BE2C (cell line): Measurements from ENCODE around the gene FLT4.

ENCODE experiments used
- DNase-seq: peaks from one replicate; pipeline ENCODE4 v3.0.0-alpha.2; 2020
- H3K27me3 ChIP-seq: fragments of 250-450 bp; sonication (Bioruptor Pico); 2 replicates; pipeline ENCODE4 v1.5.1; 2020; ENCODE audit warnings: mild to moderate bottlenecking
- H3K36me3 ChIP-seq: fragments of 250-450 bp; sonication (Bioruptor Pico); 2 replicates; pipeline ENCODE4 v1.5.1; 2020; ENCODE audit warnings: mild to moderate bottlenecking
- H3K4me1 ChIP-seq: fragments of 250-450 bp; sonication (Bioruptor Pico); 2 replicates; pipeline ENCODE4 v1.5.1; 2020
- H3K4me3 ChIP-seq: 2 replicates; pipeline ENCODE4 v1.5.1; 2011; ENCODE audit warnings: low read depth, low read length
- H3K9me3 ChIP-seq: fragments of 250-450 bp; sonication (Bioruptor Pico); 2 replicates; pipeline ENCODE4 v1.5.1; 2020
- TF ChIP-seq, protein P1 (sequence below): IDR thresholded peaks from 2 replicates; pipeline ENCODE4 v1.5.1; 2012; ENCODE audit warnings: mild to moderate bottlenecking, low read depth, low read length

The FLT4 gene

DNA sequence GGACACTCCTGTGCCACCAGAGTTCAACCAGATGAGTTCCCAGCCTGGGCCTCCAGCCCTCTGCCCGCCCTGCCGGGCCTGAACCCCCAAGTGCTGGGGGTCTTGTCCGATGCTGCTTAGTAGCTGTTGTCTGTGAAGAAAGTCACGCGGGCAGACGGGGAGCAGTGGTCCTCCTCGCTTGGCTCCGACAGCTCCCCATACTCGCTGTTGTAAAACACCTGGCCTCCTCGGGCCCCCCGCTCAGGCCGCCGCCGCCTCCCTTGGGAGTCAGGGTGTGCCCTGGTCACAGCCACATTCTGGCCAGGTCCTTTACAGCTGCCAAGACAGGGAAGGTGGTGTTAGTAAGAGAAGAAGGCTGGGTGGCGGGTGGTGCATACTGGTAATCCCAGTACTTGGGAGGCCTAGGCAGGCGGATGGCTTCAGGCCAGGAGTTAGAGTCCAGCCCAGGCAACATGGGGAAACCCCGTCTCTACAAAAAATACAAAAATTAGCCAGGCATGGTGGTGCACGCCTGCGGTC, 46.3 kb downstream of the FLT4 start:
- TF ChIP-seq, protein P1, sequence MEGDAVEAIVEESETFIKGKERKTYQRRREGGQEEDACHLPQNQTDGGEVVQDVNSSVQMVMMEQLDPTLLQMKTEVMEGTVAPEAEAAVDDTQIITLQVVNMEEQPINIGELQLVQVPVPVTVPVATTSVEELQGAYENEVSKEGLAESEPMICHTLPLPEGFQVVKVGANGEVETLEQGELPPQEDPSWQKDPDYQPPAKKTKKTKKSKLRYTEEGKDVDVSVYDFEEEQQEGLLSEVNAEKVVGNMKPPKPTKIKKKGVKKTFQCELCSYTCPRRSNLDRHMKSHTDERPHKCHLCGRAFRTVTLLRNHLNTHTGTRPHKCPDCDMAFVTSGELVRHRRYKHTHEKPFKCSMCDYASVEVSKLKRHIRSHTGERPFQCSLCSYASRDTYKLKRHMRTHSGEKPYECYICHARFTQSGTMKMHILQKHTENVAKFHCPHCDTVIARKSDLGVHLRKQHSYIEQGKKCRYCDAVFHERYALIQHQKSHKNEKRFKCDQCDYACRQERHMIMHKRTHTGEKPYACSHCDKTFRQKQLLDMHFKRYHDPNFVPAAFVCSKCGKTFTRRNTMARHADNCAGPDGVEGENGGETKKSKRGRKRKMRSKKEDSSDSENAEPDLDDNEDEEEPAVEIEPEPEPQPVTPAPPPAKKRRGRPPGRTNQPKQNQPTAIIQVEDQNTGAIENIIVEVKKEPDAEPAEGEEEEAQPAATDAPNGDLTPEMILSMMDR, result no peak
- no peaks in the 10 kb centered on the region for H3K9me3 ChIP-seq
- no peaks in the 10 kb centered on the region for H3K27me3 ChIP-seq
- H3K4me3 ChIP-seq, result no peak overlapping the region
- DNase-seq, result peak; percentile 3
- no peaks in the 10 kb centered on the region for H3K36me3 ChIP-seq
- no peaks in the 10 kb centered on the region for H3K4me1 ChIP-seq

DNA sequence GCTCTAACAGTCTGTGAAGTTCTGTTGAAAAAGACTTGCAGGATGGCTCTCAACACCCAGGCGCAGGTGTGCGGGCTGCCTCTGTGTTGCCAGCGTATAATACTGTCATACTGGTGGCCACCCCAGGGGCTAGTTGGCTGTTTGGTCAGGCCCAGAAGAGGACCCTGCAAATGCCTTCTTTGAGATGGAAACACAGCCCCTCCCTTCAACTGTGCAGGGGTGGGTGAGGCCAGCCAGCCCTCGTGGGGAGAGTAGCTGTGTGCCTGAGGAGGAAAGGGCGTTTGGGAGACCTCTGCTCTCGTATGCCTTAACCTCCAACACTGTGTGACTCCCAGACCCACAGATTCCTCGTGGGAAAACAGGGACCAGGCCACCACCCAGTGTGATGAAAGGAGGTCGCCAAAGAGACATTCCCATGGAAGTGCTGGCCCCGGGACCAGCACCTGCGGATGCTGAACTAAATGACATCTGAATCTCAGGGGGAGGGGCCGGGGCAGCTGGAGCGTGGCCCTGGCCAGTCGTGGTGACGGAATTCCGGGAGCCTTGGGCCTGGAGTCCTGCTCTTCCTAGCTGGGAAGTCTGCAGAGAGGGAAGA, 46.8 kb downstream of the FLT4 start:
- Histone ChIP-seq H3K4me3 (no peak overlapping the region), H3K36me3 (no peaks in the 10 kb centered on the region), H3K27me3 (no peaks in the 10 kb centered on the region), H3K9me3 (no peaks in the 10 kb centered on the region), H3K4me1 (no peaks in the 10 kb centered on the region)
- TF ChIP-seq, protein P1, result no peak
- DNase-seq, result peak; percentile 2

DNA sequence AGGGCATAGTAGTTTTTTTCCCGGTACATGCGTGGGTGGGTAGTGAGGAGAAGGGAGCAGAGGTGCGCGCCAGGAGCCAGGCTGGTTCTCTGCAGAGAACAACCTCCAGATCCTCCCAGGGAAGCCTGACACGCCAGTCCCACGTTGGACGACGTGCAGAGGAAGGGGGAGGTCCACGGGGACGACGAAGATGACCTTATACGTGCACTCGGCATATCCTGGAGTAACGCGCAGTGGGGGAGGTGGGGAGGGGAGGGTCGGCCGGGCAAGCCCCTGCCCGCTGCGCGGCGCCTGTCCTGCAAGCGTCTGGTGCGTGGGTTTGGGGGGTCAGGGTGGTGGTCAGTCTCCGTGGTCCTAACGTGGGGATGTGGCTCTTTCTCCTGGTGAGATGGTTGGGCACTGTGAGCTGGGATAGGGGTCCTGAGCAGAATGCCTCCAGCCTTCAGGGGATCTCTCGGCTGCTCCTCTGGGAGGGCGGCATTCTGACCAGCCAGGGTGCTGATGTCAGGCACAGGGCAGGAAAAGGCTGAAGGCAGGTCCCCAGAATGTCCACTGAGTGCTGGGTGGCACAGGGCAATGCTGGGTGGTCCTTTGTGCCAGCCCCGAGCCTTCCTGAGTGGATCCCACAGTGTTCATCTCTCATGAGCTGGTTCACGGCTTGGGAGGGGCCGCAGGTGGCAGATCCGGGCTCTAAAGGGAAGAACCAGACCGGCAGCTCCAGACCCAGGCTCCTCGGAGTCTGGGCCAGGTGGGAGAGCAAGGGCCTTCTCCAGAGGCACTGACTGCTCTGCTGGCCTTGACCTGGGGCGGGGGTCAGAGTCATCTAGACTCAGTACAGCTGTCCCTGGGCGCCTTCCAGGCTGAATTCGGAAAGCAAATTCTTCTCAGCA, 47.6 kb downstream of the FLT4 start:
- Histone ChIP-seq H3K4me3 (no peak overlapping the region), H3K4me1 (no peaks in the 10 kb centered on the region), H3K27me3 (no peaks in the 10 kb centered on the region), H3K36me3 (no peaks in the 10 kb centered on the region), H3K9me3 (no peaks in the 10 kb centered on the region)
- TF ChIP-seq, protein P1, result no peak
- peak; percentile 5 for DNase-seq

DNA sequence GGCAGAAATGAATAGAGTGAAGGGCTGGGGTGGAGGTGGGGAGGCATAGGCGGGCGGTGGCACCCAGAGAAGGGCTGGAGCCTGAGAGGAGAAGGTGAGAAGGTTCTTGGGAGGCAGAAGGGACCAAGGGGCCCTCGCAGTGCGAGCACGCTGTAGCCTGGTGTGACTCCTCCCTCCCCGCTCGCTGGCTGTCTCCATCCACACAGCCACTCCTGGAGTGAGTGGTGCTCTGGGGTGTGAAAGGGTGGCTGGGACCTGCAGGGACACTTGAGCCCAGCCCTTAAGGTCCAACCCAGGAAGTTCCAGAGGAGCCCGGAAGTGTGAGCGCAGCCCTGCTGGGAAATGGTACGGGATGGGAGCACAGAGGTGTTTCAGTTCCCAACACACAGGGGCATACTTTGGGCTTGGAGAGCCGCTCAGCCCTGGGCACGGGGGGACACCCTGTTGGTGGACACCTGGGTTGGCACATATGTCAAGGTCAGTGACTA, 48.8 kb downstream of the FLT4 start:
- Histone ChIP-seq H3K27me3 (no peaks in the 10 kb centered on the region), H3K4me1 (no peaks in the 10 kb centered on the region), H3K9me3 (no peaks in the 10 kb centered on the region), H3K4me3 (no peak overlapping the region), H3K36me3 (no peaks in the 10 kb centered on the region)
- TF ChIP-seq, protein P1, result no peak
- DNase-seq, result peak; percentile 3

DNA sequence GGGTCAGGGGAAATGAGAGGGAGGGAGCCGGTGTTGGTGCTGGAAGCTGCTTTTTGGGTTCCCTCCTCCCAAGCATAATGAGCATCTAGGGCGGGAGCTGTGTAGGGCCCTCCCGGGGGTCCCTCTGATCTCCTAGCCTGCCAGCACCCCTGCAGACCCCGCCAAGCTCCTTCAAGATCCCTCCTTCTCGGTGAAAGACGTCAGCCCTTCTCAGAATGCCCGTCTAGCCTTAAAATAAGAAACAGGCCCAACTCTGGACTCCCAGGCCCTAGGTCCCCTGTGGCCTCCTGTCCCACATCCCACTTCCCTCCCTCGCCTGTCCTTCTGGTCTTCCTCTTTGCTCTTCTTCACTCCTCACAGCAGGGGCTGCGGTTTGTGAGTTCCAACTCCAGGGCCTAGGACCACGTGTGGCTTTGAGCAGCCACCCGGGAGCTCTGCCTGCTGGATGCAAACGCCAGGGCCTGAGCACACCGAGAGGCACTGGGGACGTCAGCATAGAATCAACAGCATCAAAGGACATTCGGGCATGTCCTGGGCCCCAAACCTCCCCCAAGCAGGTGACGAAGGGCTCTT, 49.3 kb downstream of the FLT4 start:
- no peak overlapping the region for H3K4me3 ChIP-seq
- no peaks in the 10 kb centered on the region for H3K9me3 ChIP-seq
- TF ChIP-seq, protein P1, result no peak
- no peaks in the 10 kb centered on the region for H3K27me3 ChIP-seq
- H3K36me3 ChIP-seq, result no peaks in the 10 kb centered on the region
- H3K4me1 ChIP-seq, result no peaks in the 10 kb centered on the region
- DNase-seq, result no peak

DNA sequence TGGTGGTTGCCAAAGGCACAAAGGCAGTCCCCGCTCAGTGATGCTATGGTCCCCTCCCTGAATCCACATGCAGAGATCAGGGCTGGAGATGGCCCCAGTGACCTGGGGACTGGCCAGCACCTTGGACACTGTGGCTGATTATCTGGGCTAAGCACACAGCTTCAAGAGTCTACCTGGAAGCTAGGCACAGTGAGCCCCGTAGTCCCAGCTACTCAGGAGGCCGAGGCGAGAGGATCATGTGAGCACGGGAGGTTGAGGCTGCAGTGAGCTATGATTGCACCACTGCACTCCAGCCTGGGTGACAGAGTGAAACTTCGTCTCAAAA, 49.8 kb downstream of the FLT4 start:
- H3K36me3 ChIP-seq, result no peaks in the 10 kb centered on the region
- no peaks in the 10 kb centered on the region for H3K27me3 ChIP-seq
- DNase-seq, result no peak
- H3K4me1 ChIP-seq, result no peaks in the 10 kb centered on the region
- no peak overlapping the region for H3K4me3 ChIP-seq
- TF ChIP-seq, protein P1, result no peak
- H3K9me3 ChIP-seq, result no peaks in the 10 kb centered on the region
